T follicular helper cell (primary cell): ENCODE measurements around the gene TUT4.
"Not testable (repeated sequence)": the region's sequence is repeated elsewhere in the genome, so short reads cannot be mapped to it uniquely, and the experiment has no call there.

ENCODE experiments used
- DNase-seq: peaks from one replicate; pipeline ENCODE4 v3.0.0-alpha.2; 2020; ENCODE audit warnings: low read depth
- total RNA-seq, 2 experiments: gene quantifications; one replicate each; lab custom pipeline; 2026; lab: John Stamatoyannopoulos, UW

TUT4 gene
- total RNA-seq: 63.7 to 172 reads per million in 2 experiments

- peak; percentile 58 for DNase-seq
Measured at GRCh38 chr1:52552505-52553361, at the start of gene TUT4. Gene TUT4, minus strand, starts transcription at chr1:52553092. Its CDS starts 26,812 bp downstream, at chr1:52526280.

GRCh38 chr1:52601991-52602855 lies 49.3 kb upstream of the TUT4 start, which contains the start of gene GPX7:
Gene GPX7, plus strand, starts transcription at chr1:52602371. Its CDS starts 39 bp downstream, at chr1:52602410.
- peak; percentile 42 for DNase-seq

- DNase-seq: no peak
Measured at GRCh38 chr1:52601519-52601918, 48.6 kb upstream of the TUT4 start.

GRCh38 chr1:52600533-52601179 lies 47.8 kb upstream of the TUT4 start:
- no peak for DNase-seq

GRCh38 chr1:52599236-52599635 lies 46.3 kb upstream of the TUT4 start:
- no peak for DNase-seq

GRCh38 chr1:52598729-52599128 lies 45.8 kb upstream of the TUT4 start:
- DNase-seq: no peak

- DNase-seq: no peak
Measured at GRCh38 chr1:52597912-52598311, 45.0 kb upstream of the TUT4 start.

GRCh38 chr1:52595061-52595460 lies 42.2 kb upstream of the TUT4 start:
- no peak for DNase-seq

- DNase-seq: no peak
Measured at GRCh38 chr1:52593495-52593894, 40.6 kb upstream of the TUT4 start.

- DNase-seq: no peak
Measured at GRCh38 chr1:52592637-52593323, 39.9 kb upstream of the TUT4 start.

GRCh38 chr1:52590266-52590665 lies 37.4 kb upstream of the TUT4 start:
- no peak for DNase-seq

- no peak for DNase-seq
Measured at GRCh38 chr1:52588535-52588934, 35.6 kb upstream of the TUT4 start.

GRCh38 chr1:52588027-52588426 lies 35.1 kb upstream of the TUT4 start:
- DNase-seq: no peak

- DNase-seq: no peak
Measured at GRCh38 chr1:52585474-52585873, 32.6 kb upstream of the TUT4 start.

- no peak for DNase-seq
Measured at GRCh38 chr1:52582116-52582696, 29.3 kb upstream of the TUT4 start.

GRCh38 chr1:52580283-52580682 lies 27.4 kb upstream of the TUT4 start:
- DNase-seq: no peak

- no peak for DNase-seq
Measured at GRCh38 chr1:52579415-52579814, 26.5 kb upstream of the TUT4 start.

- DNase-seq: not testable (repeated sequence)
Measured at GRCh38 chr1:52578066-52578465, 25.2 kb upstream of the TUT4 start.

- no peak for DNase-seq
Measured at GRCh38 chr1:52576074-52576473, 23.2 kb upstream of the TUT4 start.

GRCh38 chr1:52574594-52574993 lies 21.7 kb upstream of the TUT4 start:
- DNase-seq: no peak

- DNase-seq: no peak
Measured at GRCh38 chr1:52572387-52572786, 19.5 kb upstream of the TUT4 start.
